ENCODE measurements around the gene WWTR1.

GRCh38 chr3:149625795-149626194, 32.0 kb downstream of the WWTR1 start:
- TF ChIP-seq, protein P1, sequence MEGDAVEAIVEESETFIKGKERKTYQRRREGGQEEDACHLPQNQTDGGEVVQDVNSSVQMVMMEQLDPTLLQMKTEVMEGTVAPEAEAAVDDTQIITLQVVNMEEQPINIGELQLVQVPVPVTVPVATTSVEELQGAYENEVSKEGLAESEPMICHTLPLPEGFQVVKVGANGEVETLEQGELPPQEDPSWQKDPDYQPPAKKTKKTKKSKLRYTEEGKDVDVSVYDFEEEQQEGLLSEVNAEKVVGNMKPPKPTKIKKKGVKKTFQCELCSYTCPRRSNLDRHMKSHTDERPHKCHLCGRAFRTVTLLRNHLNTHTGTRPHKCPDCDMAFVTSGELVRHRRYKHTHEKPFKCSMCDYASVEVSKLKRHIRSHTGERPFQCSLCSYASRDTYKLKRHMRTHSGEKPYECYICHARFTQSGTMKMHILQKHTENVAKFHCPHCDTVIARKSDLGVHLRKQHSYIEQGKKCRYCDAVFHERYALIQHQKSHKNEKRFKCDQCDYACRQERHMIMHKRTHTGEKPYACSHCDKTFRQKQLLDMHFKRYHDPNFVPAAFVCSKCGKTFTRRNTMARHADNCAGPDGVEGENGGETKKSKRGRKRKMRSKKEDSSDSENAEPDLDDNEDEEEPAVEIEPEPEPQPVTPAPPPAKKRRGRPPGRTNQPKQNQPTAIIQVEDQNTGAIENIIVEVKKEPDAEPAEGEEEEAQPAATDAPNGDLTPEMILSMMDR (IDR thresholded peaks at IDR 0.05): no peak
- no peak for TF ChIP-seq POLR2AphosphoS5 (IDR thresholded peaks at IDR 0.05)
